ENCODE data around the gene STK26.

DNA sequence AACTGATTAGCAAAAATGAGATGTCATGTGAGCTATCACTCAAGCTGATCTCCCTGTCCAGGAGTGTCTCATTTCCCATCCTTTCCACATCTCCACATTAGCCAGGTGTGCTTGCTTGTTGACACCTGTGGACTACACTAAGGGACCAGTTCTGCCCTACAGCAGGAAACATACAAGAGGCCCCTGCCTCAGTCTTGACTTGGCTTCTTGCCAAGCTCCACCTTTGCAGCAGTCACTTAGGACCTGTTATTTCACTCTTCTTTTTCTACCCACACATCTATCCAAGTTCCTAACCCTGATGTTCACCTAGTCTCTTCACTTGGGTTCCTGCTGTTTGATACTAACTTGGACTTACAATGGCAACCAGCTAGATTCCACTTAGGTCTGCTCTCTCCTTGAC lies 91.5 kb downstream of the STK26 start:
- no peak for TF ChIP-seq CTCF (IDR thresholded peaks at IDR 0.05)
- TF ChIP-seq POLR2A (IDR thresholded peaks at IDR 0.05): no peak

All from transverse colon (tissue), 3 donors.